H9 (cell line): ENCODE data around the gene DENND5B. TPM values are rescaled to one million over a fixed set of nuclear protein-coding genes. Genes with fewer than 3 reads are reported as not detected.
A peak's percentile ranks its signal among the peaks of the same experiment; 100 is the strongest.

Experiments used
- DNase-seq: peaks from one replicate; pipeline ENCODE4 v3.0.0-alpha.2; 2017
- H2AFZ ChIP-seq: one replicate; pipeline ENCODE4 v1.6.1; 2013; ENCODE audit warnings: mild to moderate bottlenecking, low read length, control low read depth, moderate library complexity
- H2AK5ac ChIP-seq: 2 replicates; pipeline ENCODE4 v1.6.1; 2013; ENCODE audit warnings: low read length, control low read depth, mixed read lengths; ENCODE audit not compliant: insufficient read length
- H2BK120ac ChIP-seq: one replicate; pipeline ENCODE4 v1.6.1; 2013; ENCODE audit warnings: low read depth, mild to moderate bottlenecking, low read length, control low read depth, inconsistent platforms; ENCODE audit not compliant: poor library complexity, severe bottlenecking
- H2BK12ac ChIP-seq: 2 replicates; pipeline ENCODE4 v1.6.1; 2013; ENCODE audit warnings: low read length, control low read depth, mixed read lengths, low read depth; ENCODE audit not compliant: insufficient read length
- H2BK15ac ChIP-seq: 2 replicates; pipeline ENCODE4 v1.6.1; 2013; ENCODE audit warnings: low read depth, low read length, control low read depth
- H2BK20ac ChIP-seq: one replicate; pipeline ENCODE4 v1.6.1; 2013; ENCODE audit warnings: low read depth, mild to moderate bottlenecking, low read length, control low read depth, inconsistent platforms; ENCODE audit not compliant: poor library complexity, severe bottlenecking
- H2BK5ac ChIP-seq: 2 replicates; pipeline ENCODE4 v1.6.1; 2013; ENCODE audit warnings: low read length, control low read depth, mixed read lengths; ENCODE audit not compliant: insufficient read length
- H3K14ac ChIP-seq: 2 replicates; pipeline ENCODE4 v1.6.1; 2013; ENCODE audit warnings: low read length, control low read depth; ENCODE audit not compliant: insufficient read depth
- H3K18ac ChIP-seq: 2 replicates; pipeline ENCODE4 v1.6.1; 2013; ENCODE audit warnings: low read depth, mild to moderate bottlenecking, mixed read lengths, low read length, control low read depth; ENCODE audit not compliant: insufficient read length
- H3K23ac ChIP-seq: 2 replicates; pipeline ENCODE4 v1.6.1; 2013; ENCODE audit warnings: low read length, control low read depth, mixed read lengths, low read depth; ENCODE audit not compliant: insufficient read length
- H3K23me2 ChIP-seq: 2 replicates; pipeline ENCODE4 v1.6.1; 2013; ENCODE audit warnings: low read depth, mild to moderate bottlenecking, mixed read lengths, low read length, control low read depth; ENCODE audit not compliant: insufficient read length, poor library complexity, severe bottlenecking
- H3K27ac ChIP-seq: 2 replicates; pipeline ENCODE4 v1.5.1; 2013; ENCODE audit warnings: low read length, control low read depth, mixed read lengths, low read depth; ENCODE audit not compliant: insufficient read length
- H3K27me3 ChIP-seq: 2 replicates; pipeline ENCODE4 v1.6.1; 2013; ENCODE audit warnings: low read length, control low read depth, inconsistent platforms; ENCODE audit not compliant: insufficient read depth
- H3K4ac ChIP-seq: 2 replicates; pipeline ENCODE4 v1.6.1; 2013; ENCODE audit warnings: low read depth, mild to moderate bottlenecking, control low read depth, inconsistent platforms, low read length, moderate library complexity
- H3K4me1 ChIP-seq: 2 replicates; pipeline ENCODE4 v1.6.1; 2013; ENCODE audit warnings: low read length, control low read depth, inconsistent platforms; ENCODE audit not compliant: insufficient read depth
- H3K4me2 ChIP-seq: 2 replicates; pipeline ENCODE4 v1.6.1; 2013; ENCODE audit warnings: low read length, control low read depth, mixed read lengths; ENCODE audit not compliant: insufficient read length, insufficient read depth
- H3K56ac ChIP-seq: 2 replicates; pipeline ENCODE4 v1.6.1; 2013; ENCODE audit warnings: low read depth, mild to moderate bottlenecking, mixed read lengths, low read length, control low read depth; ENCODE audit not compliant: insufficient read length
- H3K79me1 ChIP-seq: 2 replicates; pipeline ENCODE4 v1.6.1; 2013; ENCODE audit warnings: low read depth, mild to moderate bottlenecking, moderate library complexity, low read length, control low read depth, inconsistent platforms; ENCODE audit not compliant: insufficient read depth, poor library complexity, severe bottlenecking
- H3K79me2 ChIP-seq: 2 replicates; pipeline ENCODE4 v1.6.1; 2013; ENCODE audit warnings: low read length, control low read depth, inconsistent platforms; ENCODE audit not compliant: insufficient read depth
- H3K9ac ChIP-seq: 2 replicates; pipeline ENCODE4 v1.6.1; 2013; ENCODE audit warnings: low read length, control low read depth, mixed read lengths; ENCODE audit not compliant: insufficient read length; ENCODE audit errors: extremely low read depth
- H3K9me3 ChIP-seq: one replicate; pipeline ENCODE4 v1.6.1; 2013; ENCODE audit warnings: low read depth, low read length, inconsistent platforms; ENCODE audit not compliant: control insufficient read depth
- H3T11ph ChIP-seq: one replicate; pipeline ENCODE4 v1.6.1; 2013; ENCODE audit warnings: mild to moderate bottlenecking, low read length, control low read depth, inconsistent platforms
- H4K20me1 ChIP-seq: one replicate; pipeline ENCODE4 v1.6.1; 2013; ENCODE audit not compliant: control insufficient read depth, insufficient read length, insufficient read depth
- H4K5ac ChIP-seq: 2 replicates; pipeline ENCODE4 v1.6.1; 2013; ENCODE audit warnings: low read depth, mild to moderate bottlenecking, mixed read lengths, low read length, control low read depth; ENCODE audit not compliant: insufficient read length
- H4K8ac ChIP-seq: replicated peaks from 2 replicates; pipeline ENCODE4 v1.6.1; 2013; ENCODE audit warnings: low read length, control low read depth, mixed read lengths, low read depth; ENCODE audit not compliant: insufficient read length
- H4K91ac ChIP-seq: 2 replicates; pipeline ENCODE4 v1.6.1; 2013; ENCODE audit warnings: low read depth, mild to moderate bottlenecking, moderate library complexity, mixed read lengths, low read length, control low read depth; ENCODE audit not compliant: insufficient read length
- H3K27ac Mint-ChIP-seq, 3 experiments: 2 replicates in 2 of 3; 3 replicates in 1 of 3; pipeline ENCODE4 v1.8.0; 2020 to 2021; ENCODE audit warnings: mixed read lengths in 3 of 3, mild to moderate bottlenecking in 1 of 3, moderate library complexity in 1 of 3
- H3K27me3 Mint-ChIP-seq: 2 replicates; pipeline ENCODE4 v1.8.0; 2021; ENCODE audit warnings: low read depth, mild to moderate bottlenecking, moderate library complexity, mixed read lengths
- H3K36me3 Mint-ChIP-seq, 3 experiments: 2 replicates in 2 of 3; 3 replicates in 1 of 3; pipeline ENCODE4 v1.8.0; 2020 to 2021; ENCODE audit warnings: low read depth in 3 of 3, mixed read lengths in 3 of 3; ENCODE audit not compliant: insufficient read depth in 1 of 3
- H3K4me1 Mint-ChIP-seq, 2 experiments: 2 replicates each; pipeline ENCODE4 v1.8.0; 2020; ENCODE audit warnings: mixed read lengths in 2 of 2
- H3K4me3 Mint-ChIP-seq, 2 experiments: 2 replicates in 1 of 2; 3 replicates in 1 of 2; pipeline ENCODE4 v1.8.0; 2020 to 2021; ENCODE audit warnings: mild to moderate bottlenecking in 2 of 2, mixed read lengths in 2 of 2, moderate library complexity in 1 of 2
- H3K9me3 Mint-ChIP-seq, 2 experiments: 2 replicates in 1 of 2; 3 replicates in 1 of 2; pipeline ENCODE4 v1.8.0; 2020; ENCODE audit warnings: mild to moderate bottlenecking in 2 of 2, mixed read lengths in 2 of 2, moderate library complexity in 1 of 2
- WGBS: extraction: QIAGEN DNeasy Blood & Tissue Kit; methylation state at CpG from one replicate; pipeline ENCODE4 v1.1.7; 2013; ENCODE audit warnings: missing lambda C conversion rate, low lambda C conversion rate, mixed read lengths; ENCODE audit not compliant: insufficient read length; ENCODE audit errors: extremely low coverage; 5-methylcytosine and 5-hydroxymethylcytosine counted together
- total RNA-seq: library from RNA; stranded (reverse); gene quantifications from 2 replicates; pipeline ENCODE4 v1.2.1, GENCODE V29; 2021
- TF ChIP-seq, protein P1 (sequence below): fragments of 200-600 bp; sonication (generic); conservative IDR thresholded peaks from 3 replicates; pipeline ENCODE4 v1.8.0; 2021; ENCODE audit warnings: antibody characterized with exemption, mild to moderate bottlenecking

Gene DENND5B
- total RNA-seq, 1 experiment from 2014 or later, result 13.4 TPM

DNA sequence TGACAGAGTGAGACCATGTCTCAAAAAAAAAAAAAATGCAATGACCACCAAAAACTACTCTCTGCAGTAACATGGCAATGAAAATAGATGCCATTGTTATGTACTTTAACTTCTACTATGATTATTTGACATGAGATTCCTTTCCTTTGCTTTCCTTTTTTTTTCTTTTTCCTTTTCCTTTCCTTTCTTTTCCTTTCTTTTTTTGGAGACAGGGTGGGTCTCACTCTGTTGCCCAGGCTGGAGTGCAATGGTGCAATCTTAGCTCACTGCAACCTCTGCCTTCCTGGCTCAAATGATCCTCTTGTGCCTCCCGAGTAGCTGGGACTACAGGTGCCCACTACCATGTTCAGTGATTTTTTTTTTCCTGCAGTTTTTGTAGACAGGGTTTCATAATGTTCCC is 43.7 kb upstream of the DENND5B start:
- H2BK5ac ChIP-seq, result no peak overlapping the region
- H4K91ac ChIP-seq, result no peak overlapping the region
- H3K4me3 Mint-ChIP-seq, result no peak overlapping the region
- no peak overlapping the region for H4K8ac ChIP-seq
- peak overlapping the region in 2 of 3 experiments; percentile 14 to 93; a peak in 2 of 7 replicates for H3K27ac Mint-ChIP-seq
- WGBS, result no CpG with 5 or more reads among the region's 1 CpG
- no peak overlapping the region for H4K5ac ChIP-seq
- H3K4me1 ChIP-seq, result no peaks in the 10 kb centered on the region
- no peaks in the 10 kb centered on the region for H4K20me1 ChIP-seq
- H3K14ac ChIP-seq, result no peak overlapping the region
- peaks cover 4 to 6% of the 10 kb centered on the region in 2 experiments; a peak in 3 of 4 replicates for H3K4me1 Mint-ChIP-seq
- no peak overlapping the region for H2BK120ac ChIP-seq
- no peaks in the 10 kb centered on the region for H3K36me3 Mint-ChIP-seq
- no peak overlapping the region for H3T11ph ChIP-seq
- no peaks in the 10 kb centered on the region for H3K9me3 ChIP-seq
- no peak overlapping the region for H3K56ac ChIP-seq
- H3K23ac ChIP-seq, result no peak overlapping the region
- no peak overlapping the region for H3K4me2 ChIP-seq
- H3K79me2 ChIP-seq, result no peaks in the 10 kb centered on the region
- no peaks in the 10 kb centered on the region for H3K9me3 Mint-ChIP-seq
- H2AK5ac ChIP-seq, result no peak overlapping the region
- no peak overlapping the region for H2BK15ac ChIP-seq
- H3K9ac ChIP-seq, result no peak overlapping the region
- H3K4ac ChIP-seq, result no peak overlapping the region
- H3K23me2 ChIP-seq, result no peaks in the 10 kb centered on the region
- H3K27me3 Mint-ChIP-seq, result no peaks in the 10 kb centered on the region; the same call in 1 of the 2 replicates
- DNase-seq, result no peak
- TF ChIP-seq, protein P1, sequence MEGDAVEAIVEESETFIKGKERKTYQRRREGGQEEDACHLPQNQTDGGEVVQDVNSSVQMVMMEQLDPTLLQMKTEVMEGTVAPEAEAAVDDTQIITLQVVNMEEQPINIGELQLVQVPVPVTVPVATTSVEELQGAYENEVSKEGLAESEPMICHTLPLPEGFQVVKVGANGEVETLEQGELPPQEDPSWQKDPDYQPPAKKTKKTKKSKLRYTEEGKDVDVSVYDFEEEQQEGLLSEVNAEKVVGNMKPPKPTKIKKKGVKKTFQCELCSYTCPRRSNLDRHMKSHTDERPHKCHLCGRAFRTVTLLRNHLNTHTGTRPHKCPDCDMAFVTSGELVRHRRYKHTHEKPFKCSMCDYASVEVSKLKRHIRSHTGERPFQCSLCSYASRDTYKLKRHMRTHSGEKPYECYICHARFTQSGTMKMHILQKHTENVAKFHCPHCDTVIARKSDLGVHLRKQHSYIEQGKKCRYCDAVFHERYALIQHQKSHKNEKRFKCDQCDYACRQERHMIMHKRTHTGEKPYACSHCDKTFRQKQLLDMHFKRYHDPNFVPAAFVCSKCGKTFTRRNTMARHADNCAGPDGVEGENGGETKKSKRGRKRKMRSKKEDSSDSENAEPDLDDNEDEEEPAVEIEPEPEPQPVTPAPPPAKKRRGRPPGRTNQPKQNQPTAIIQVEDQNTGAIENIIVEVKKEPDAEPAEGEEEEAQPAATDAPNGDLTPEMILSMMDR, result no peak
- H3K18ac ChIP-seq, result no peak overlapping the region
- H3K79me1 ChIP-seq, result no peaks in the 10 kb centered on the region
- no peak overlapping the region for H2AFZ ChIP-seq
- no peak overlapping the region for H2BK12ac ChIP-seq
- H2BK20ac ChIP-seq, result no peak overlapping the region
- H3K27me3 ChIP-seq, result no peaks in the 10 kb centered on the region
- H3K27ac ChIP-seq, result no peak overlapping the region
